ENCODE measurements around the gene ERICH6.

GRCh38 chr3:150734795-150735119 is 31.0 kb upstream of the ERICH6 start:
- no peak for TF ChIP-seq ESRRG (CRISPR knock-in tag; IDR thresholded peaks at IDR 0.05)
- TF ChIP-seq CSRNP3 (CRISPR knock-in tag; IDR thresholded peaks at IDR 0.05), result no peak

Data from SK-N-SH treated with all-trans-retinoic acid at 6 μM for 48 hours (cell line).